Upper lobe of left lung (tissue), 4 donors: ENCODE data around the gene ANKRD36.
"Not testable (repeated sequence)": the region's sequence is repeated elsewhere in the genome, so short reads cannot be mapped to it uniquely, and the experiment has no call there.

ENCODE experiments used
- CTCF ChIP-seq, 6 experiments: fragments of 450-650 bp in 4 of 6; fragments of 200-600 bp in 2 of 6; sonication (generic) in 2 of 6; IDR thresholded peaks; one replicate each; pipeline ENCODE4 v1.5.1; 2016 to 2019; ENCODE audit warnings: antibody characterized with exemption in 6 of 6
- POLR2AphosphoS5 ChIP-seq, 2 donors: sonication (generic); formaldehyde crosslinking; IDR thresholded peaks; one replicate each; pipeline ENCODE4 v1.5.1; 2017; ENCODE audit warnings: antibody characterized with exemption in 2 of 2

GRCh38 chr2:97083516-97083915 lies 29.4 kb upstream of the ANKRD36 start:
- TF ChIP-seq CTCF, POLR2AphosphoS5 (IDR thresholded peaks at IDR 0.05): not testable (repeated sequence)
